ENCODE data around the gene ORMDL2. TPM values are rescaled to one million over a fixed set of nuclear protein-coding genes. Genes with fewer than 3 reads are reported as not detected.

Gene ORMDL2
- total and polyA plus RNA-seq, 7 donors = 12.6 to 68.2 (median 21.6) TPM

GRCh38 chr12:55815473-55815872, 2.4 kb upstream of the ORMDL2 start:
- peak overlapping the region; percentile 84 for H3K4me3 ChIP-seq
- TF ChIP-seq, protein P1, sequence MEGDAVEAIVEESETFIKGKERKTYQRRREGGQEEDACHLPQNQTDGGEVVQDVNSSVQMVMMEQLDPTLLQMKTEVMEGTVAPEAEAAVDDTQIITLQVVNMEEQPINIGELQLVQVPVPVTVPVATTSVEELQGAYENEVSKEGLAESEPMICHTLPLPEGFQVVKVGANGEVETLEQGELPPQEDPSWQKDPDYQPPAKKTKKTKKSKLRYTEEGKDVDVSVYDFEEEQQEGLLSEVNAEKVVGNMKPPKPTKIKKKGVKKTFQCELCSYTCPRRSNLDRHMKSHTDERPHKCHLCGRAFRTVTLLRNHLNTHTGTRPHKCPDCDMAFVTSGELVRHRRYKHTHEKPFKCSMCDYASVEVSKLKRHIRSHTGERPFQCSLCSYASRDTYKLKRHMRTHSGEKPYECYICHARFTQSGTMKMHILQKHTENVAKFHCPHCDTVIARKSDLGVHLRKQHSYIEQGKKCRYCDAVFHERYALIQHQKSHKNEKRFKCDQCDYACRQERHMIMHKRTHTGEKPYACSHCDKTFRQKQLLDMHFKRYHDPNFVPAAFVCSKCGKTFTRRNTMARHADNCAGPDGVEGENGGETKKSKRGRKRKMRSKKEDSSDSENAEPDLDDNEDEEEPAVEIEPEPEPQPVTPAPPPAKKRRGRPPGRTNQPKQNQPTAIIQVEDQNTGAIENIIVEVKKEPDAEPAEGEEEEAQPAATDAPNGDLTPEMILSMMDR (IDR thresholded peaks at IDR 0.05) = no peak
- DNase-seq (no peak), ATAC-seq (no peak)
- peaks cover 3 to 46% of the 10 kb centered on the region in 2 donors for H3K36me3 ChIP-seq (ENCODE audit: insufficient read depth in 1 of 2, low read depth in 1 of 2)
- H3K4me1 ChIP-seq = peaks cover 43% of the 10 kb centered on the region
- no peaks in the 10 kb centered on the region for H3K9me3 ChIP-seq
- H3K27me3 ChIP-seq (ENCODE audit: insufficient read depth in 3 of 3, low read length in 2 of 3) = no peaks in the 10 kb centered on the region
- WGBS, 3 donors = 82 to 87% (median 84%) methylated on average over 12 of the region's 12 CpGs
- intact Hi-C loops (cut with DNase I) = loop anchor here (5.0 to 10.0 kb wide), 2 partner anchors 112 to 141 kb away; partner anchors contain the start of gene PYM1 (in 1 of the 2)
- H3K27ac ChIP-seq = no peak overlapping the region

GRCh38 chr12:55816881-55817344, 928 bp upstream of the ORMDL2 start:
- peaks cover 43% of the 10 kb centered on the region for H3K4me1 ChIP-seq
- peak overlapping the region; percentile 85 for H3K27ac ChIP-seq
- DNase-seq = no peak
- H3K27me3 ChIP-seq (ENCODE audit: insufficient read depth in 3 of 3, low read length in 2 of 3) = no peaks in the 10 kb centered on the region
- intact Hi-C loops (cut with DNase I) = loop anchor here (5.0 to 10.0 kb wide), 2 partner anchors 110 to 142 kb away; partner anchors contain the start of gene PYM1 (in 1 of the 2)
- no peaks in the 10 kb centered on the region for H3K9me3 ChIP-seq
- WGBS, 3 donors = 1 to 3% (median 1%) methylated on average over 14 of the region's 14 CpGs
- H3K4me3 ChIP-seq = peak overlapping the region; percentile 84
- H3K36me3 ChIP-seq (ENCODE audit: insufficient read depth in 1 of 2, low read depth in 1 of 2) = peaks cover 10 to 56% of the 10 kb centered on the region in 2 donors
- TF ChIP-seq, protein P1 (IDR thresholded peaks at IDR 0.05) = no peak
- ATAC-seq = no peak

GRCh38 chr12:55818140-55818728, 393 bp downstream of the ORMDL2 start:
- H3K27ac ChIP-seq = peak overlapping the region; percentile 85
- DNase-seq (no peak), ATAC-seq (peak; percentile 30 to 62 (median 42))
- no peaks in the 10 kb centered on the region for H3K9me3 ChIP-seq
- H3K36me3 ChIP-seq (ENCODE audit: insufficient read depth in 1 of 2, low read depth in 1 of 2) = peaks cover 20 to 68% of the 10 kb centered on the region in 2 donors
- TF ChIP-seq, protein P1 (IDR thresholded peaks at IDR 0.05) = no peak
- peaks cover 35% of the 10 kb centered on the region for H3K4me1 ChIP-seq
- no peaks in the 10 kb centered on the region for H3K27me3 ChIP-seq (ENCODE audit: insufficient read depth in 3 of 3, low read length in 2 of 3)
- intact Hi-C loops (cut with DNase I) = loop anchor here (5.0 to 10.0 kb wide), 2 partner anchors 109 to 143 kb away; partner anchors contain the start of gene PYM1 (in 1 of the 2)
- peak overlapping the region; percentile 84 for H3K4me3 ChIP-seq
- WGBS, 3 donors = 0 to 1% (median 1%) methylated on average over 17 of the region's 17 CpGs

- peaks cover 21 to 65% of the 10 kb centered on the region in 2 donors for H3K36me3 ChIP-seq (ENCODE audit: insufficient read depth in 1 of 2, low read depth in 1 of 2)
- H3K4me3 ChIP-seq = peak overlapping the region; percentile 84
- ATAC-seq (no peak), DNase-seq (no peak)
- H3K9me3 ChIP-seq = no peaks in the 10 kb centered on the region
- intact Hi-C loops (cut with DNase I) = loop anchor here (5.0 to 10.0 kb wide), 2 partner anchors 108 to 144 kb away; partner anchors contain the start of gene PYM1 (in 1 of the 2)
- peaks cover 35% of the 10 kb centered on the region for H3K4me1 ChIP-seq
- TF ChIP-seq, protein P1 (IDR thresholded peaks at IDR 0.05) = no peak
- WGBS, 3 donors = 69 to 72% (median 69%) methylated on average over 6 of the region's 6 CpGs
- H3K27ac ChIP-seq = no peak overlapping the region
- no peaks in the 10 kb centered on the region for H3K27me3 ChIP-seq (ENCODE audit: insufficient read depth in 3 of 3, low read length in 2 of 3)
These were observed 1.0 kb downstream of the ORMDL2 start for GRCh38 chr12:55818886-55819285.

Data from psoas muscle (tissue), 8 donors.